GM12801 (cell line): ENCODE measurements around the gene NOL8.

Source experiments
- CTCF ChIP-seq: IDR thresholded peaks from one replicate; pipeline ENCODE4 v1.5.1; 2011; ENCODE audit warnings: control low read depth; ENCODE audit not compliant: insufficient read length; ENCODE audit errors: extremely low read depth

Gene NOL8

DNA sequence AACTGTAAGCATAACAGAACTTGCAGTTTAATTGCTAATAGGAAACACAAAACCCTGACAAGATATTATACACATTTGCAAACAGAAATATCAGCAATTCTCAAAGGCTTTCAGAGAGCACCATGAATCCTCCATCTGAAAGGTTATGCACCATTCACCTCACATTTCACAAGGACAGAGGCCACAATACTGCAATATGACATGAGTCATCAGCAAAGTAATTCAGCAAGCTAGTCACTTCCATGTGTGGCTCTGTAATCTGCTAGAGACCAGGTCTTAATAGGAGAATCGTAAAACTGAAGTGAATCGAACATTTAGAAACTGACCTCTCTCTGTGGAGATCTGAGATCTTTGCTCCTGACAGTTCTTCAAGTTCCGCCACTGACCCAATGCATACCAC, 60.0 kb downstream of the NOL8 start:
- TF ChIP-seq CTCF: no peak

- TF ChIP-seq CTCF: no peak
Observed at GRCh38 chr9:92263131-92263530, 62.0 kb downstream of the NOL8 start.

DNA sequence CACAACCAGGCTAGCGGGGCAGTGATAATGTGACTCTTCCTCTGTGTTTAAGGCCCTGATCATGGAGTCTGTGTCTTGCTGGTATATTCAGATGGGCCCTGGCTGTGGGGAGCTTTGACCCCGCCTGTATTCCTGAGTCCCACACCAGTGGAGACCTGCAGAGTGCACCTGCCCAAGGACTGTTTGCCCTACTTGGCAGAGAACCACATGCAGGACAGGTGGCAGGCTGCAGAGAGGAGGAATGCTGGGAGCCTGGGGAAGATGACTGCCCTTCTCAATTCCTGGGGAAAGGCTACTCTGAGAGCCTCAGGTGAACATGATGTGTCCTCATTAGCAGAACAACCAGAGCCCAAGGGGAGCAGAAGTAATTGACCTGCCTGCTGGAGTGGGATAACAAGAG, 67.8 kb downstream of the NOL8 start:
- TF ChIP-seq CTCF: no peak

GRCh38 chr9:92254381-92255337, 70.5 kb downstream of the NOL8 start:
- no peak for TF ChIP-seq CTCF

GRCh38 chr9:92253656-92254055, 71.5 kb downstream of the NOL8 start:
- no peak for TF ChIP-seq CTCF

GRCh38 chr9:92247981-92248380, 77.2 kb downstream of the NOL8 start:
- TF ChIP-seq CTCF: no peak
